Uterus (tissue), 4 donors: ENCODE measurements around the gene TIMM22. TPM values are rescaled to one million over a fixed set of nuclear protein-coding genes. Genes with fewer than 3 reads are reported as not detected.
A peak's percentile ranks its signal among the peaks of the same experiment; 100 is the strongest.

Experiments used
- DNase-seq, 2 donors: peaks; one replicate each; pipeline ENCODE4 v3.0.0-alpha.2; 2019 to 2020
- H3K27ac ChIP-seq, 2 donors: fragments of 200-600 bp; sonication (generic); 1 replicate in 1 of 2; 2 replicates in 1 of 2; pipeline ENCODE4 v1.5.1; 2016 to 2018
- H3K27me3 ChIP-seq, 2 donors: fragments of 200-600 bp; sonication (generic); one replicate each; pipeline ENCODE4 v1.5.1; 2018 to 2019; ENCODE audit warnings: control low read depth in 1 of 2
- H3K36me3 ChIP-seq, 2 donors: fragments of 200-600 bp; sonication (generic); one replicate each; pipeline ENCODE4 v1.5.1; 2019; ENCODE audit warnings: control low read depth in 1 of 2
- H3K4me1 ChIP-seq, 2 donors: fragments of 200-600 bp; sonication (generic); one replicate each; pipeline ENCODE4 v1.5.1; 2018 to 2019; ENCODE audit warnings: control low read depth in 1 of 2
- H3K4me3 ChIP-seq, 2 donors: fragments of 200-600 bp; sonication (generic); 1 replicate in 1 of 2; 2 replicates in 1 of 2; pipeline ENCODE4 v1.5.1; 2018 to 2019; ENCODE audit warnings: mild to moderate bottlenecking in 1 of 2
- H3K9me3 ChIP-seq, 2 donors: fragments of 200-600 bp; sonication (generic); one replicate each; pipeline ENCODE4 v1.5.1; 2019; ENCODE audit warnings: control low read depth in 1 of 2
- POLR2A ChIP-seq, 2 donors: fragments of 450-650 bp; IDR thresholded peaks; one replicate each; pipeline ENCODE4 v1.6.1; 2016; ENCODE audit warnings: antibody characterized with exemption in 2 of 2, mild to moderate bottlenecking in 1 of 2, moderate library complexity in 1 of 2
- intact Hi-C: fragments of 100-400 bp; cut with DNase I; formaldehyde crosslinking; loops from one replicate; pipeline ENCODE4 v1.15.1; 2023; ENCODE audit warnings: low total_unique reads
- total RNA-seq, 4 donors: library from RNA; depleted of rRNA in 3 of 4; stranded (reverse); fragments of >200 nt in 3 of 4; gene quantifications; one replicate each; pipeline versions ENCODE4 v1.1.0 to v1.2.4, GENCODE V29; 2014 to 2023
- TF ChIP-seq, protein P1 (sequence below), 4 experiments: fragments of 200-600 bp in 2 of 4; fragments of 450-650 bp in 2 of 4; sonication (generic) in 2 of 4; IDR thresholded peaks; one replicate each; pipeline ENCODE4 v1.5.1; 2016 to 2019; ENCODE audit warnings: antibody characterized with exemption in 4 of 4, mild to moderate bottlenecking in 2 of 4, moderate library complexity in 1 of 4
- donor health status: DM: yes; HTN: yes; CAD: no.

Gene TIMM22
- total RNA-seq, 4 donors from 2014 or later = 5.1 to 17.1 (median 10.8) TPM

DNA sequence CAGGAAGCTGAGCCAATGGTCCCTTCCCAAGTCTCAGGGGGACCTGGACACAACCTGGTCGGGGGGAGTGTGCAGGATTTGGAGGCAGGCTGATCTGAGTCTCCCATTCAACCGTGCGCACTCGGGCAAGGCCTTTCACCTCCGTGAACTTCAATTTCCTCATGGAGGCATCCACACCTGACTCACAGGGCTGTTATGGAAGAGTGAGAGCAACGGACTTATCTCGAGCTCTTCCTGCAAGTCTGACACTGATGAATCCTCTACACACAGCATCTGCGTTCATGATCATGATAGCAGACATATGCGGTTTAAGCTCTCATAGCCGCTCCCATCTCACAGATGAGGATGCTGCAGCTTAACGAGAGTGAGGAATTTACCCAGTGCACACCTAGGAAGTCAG lies 21.6 kb downstream of the TIMM22 start:
- DNase-seq = no peak
- Histone ChIP-seq H3K27ac (no peak overlapping the region), H3K4me3 (no peak overlapping the region), H3K4me1 (peaks cover 0 to 3% of the 10 kb centered on the region in 2 donors), H3K9me3 (no peaks in the 10 kb centered on the region), H3K27me3 (no peaks in the 10 kb centered on the region), H3K36me3 (no peaks in the 10 kb centered on the region)
- intact Hi-C loops = no loop called here
- no peak for TF ChIP-seq POLR2A (IDR thresholded peaks at IDR 0.05)
- TF ChIP-seq, protein P1, sequence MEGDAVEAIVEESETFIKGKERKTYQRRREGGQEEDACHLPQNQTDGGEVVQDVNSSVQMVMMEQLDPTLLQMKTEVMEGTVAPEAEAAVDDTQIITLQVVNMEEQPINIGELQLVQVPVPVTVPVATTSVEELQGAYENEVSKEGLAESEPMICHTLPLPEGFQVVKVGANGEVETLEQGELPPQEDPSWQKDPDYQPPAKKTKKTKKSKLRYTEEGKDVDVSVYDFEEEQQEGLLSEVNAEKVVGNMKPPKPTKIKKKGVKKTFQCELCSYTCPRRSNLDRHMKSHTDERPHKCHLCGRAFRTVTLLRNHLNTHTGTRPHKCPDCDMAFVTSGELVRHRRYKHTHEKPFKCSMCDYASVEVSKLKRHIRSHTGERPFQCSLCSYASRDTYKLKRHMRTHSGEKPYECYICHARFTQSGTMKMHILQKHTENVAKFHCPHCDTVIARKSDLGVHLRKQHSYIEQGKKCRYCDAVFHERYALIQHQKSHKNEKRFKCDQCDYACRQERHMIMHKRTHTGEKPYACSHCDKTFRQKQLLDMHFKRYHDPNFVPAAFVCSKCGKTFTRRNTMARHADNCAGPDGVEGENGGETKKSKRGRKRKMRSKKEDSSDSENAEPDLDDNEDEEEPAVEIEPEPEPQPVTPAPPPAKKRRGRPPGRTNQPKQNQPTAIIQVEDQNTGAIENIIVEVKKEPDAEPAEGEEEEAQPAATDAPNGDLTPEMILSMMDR (IDR thresholded peaks at IDR 0.05) = no peak

DNA sequence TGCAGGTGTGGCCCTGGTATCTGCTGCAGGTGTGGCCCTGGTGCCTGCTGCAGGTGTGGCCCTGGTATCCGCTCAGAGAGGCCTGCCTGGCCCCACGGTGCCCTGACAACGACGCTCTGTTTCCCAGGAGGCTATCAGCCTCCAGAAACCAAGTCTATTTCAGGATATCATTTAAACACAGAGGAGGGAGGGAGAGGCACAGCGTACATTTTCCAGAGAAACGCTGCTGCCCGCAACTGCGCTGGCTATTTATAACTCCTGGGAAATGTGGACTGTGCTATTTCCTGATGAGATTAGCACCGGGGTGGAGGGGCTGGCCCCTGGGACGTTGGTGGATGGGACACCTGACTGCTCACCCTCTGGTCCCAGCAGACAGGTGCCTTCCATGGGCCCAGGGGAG lies 22.5 kb downstream of the TIMM22 start:
- Histone ChIP-seq H3K27ac (peak overlapping the region; percentile 12 to 63), H3K4me1 (peaks cover 0 to 3% of the 10 kb centered on the region in 2 donors), H3K9me3 (no peaks in the 10 kb centered on the region), H3K36me3 (no peaks in the 10 kb centered on the region), H3K27me3 (no peaks in the 10 kb centered on the region), H3K4me3 (no peak overlapping the region)
- TF ChIP-seq, protein P1 (IDR thresholded peaks at IDR 0.05) = no peak
- TF ChIP-seq POLR2A (IDR thresholded peaks at IDR 0.05) = no peak
- no peak for DNase-seq
- intact Hi-C loops = no loop called here

DNA sequence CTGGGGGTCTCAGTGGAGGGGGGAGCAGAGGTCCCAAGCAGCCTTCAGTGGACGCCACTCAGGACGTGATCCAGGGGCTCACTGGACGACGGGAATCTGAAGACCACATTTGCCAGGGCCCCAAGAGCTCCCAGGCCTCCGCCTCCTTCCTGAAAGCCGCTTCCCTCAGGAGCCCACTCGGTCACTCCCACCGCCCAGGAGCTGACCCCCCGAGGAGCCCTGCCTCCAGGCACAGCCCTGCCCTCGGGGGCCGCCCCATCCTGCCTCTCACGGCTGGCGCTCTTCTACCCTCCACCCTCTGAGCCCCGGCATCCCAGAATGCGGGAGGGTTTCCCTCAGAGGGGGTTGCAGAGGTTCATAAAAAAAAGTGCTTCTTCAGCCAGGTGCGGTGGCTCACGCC lies 24.2 kb downstream of the TIMM22 start:
- Histone ChIP-seq H3K27ac (no peak overlapping the region), H3K4me1 (peaks cover 0 to 3% of the 10 kb centered on the region in 2 donors), H3K36me3 (no peaks in the 10 kb centered on the region), H3K27me3 (no peaks in the 10 kb centered on the region), H3K4me3 (no peak overlapping the region), H3K9me3 (no peaks in the 10 kb centered on the region)
- no peak for DNase-seq
- intact Hi-C loops = no loop called here
- TF ChIP-seq POLR2A (IDR thresholded peaks at IDR 0.05) = no peak
- TF ChIP-seq, protein P1 (IDR thresholded peaks at IDR 0.05) = no peak

- Histone ChIP-seq H3K36me3 (no peaks in the 10 kb centered on the region), H3K27ac (peak overlapping the region in 1 of 2 donors; percentile 13), H3K9me3 (no peaks in the 10 kb centered on the region), H3K4me3 (no peak overlapping the region), H3K27me3 (no peaks in the 10 kb centered on the region), H3K4me1 (peaks cover 0 to 3% of the 10 kb centered on the region in 2 donors)
- TF ChIP-seq, protein P1 (IDR thresholded peaks at IDR 0.05) = no peak
- no peak for TF ChIP-seq POLR2A (IDR thresholded peaks at IDR 0.05)
- intact Hi-C loops = no loop called here
- peak in 1 of 2 donors; percentile 40 for DNase-seq
Observed at GRCh38 chr17:1022278-1023024, 25.5 kb downstream of the TIMM22 start.

DNA sequence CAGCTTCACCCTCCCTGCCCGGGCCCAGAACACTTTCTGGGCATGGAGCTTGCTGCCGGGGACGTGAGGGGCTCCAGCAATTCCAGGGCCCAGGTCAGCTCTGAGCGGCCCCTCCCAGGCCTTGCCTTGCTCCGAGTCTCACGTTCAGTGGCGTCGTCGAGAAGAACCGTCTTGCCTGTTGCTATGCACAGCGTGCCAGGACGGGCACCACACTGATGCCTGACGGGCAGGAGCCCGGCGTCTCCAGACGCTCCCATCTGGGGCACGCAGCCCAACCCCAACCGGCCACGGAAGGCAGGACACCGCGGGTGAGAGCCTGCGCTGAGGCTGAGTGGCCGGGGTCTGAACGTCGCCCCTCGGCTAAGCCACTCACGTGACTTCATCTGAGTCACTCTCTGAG lies 27.1 kb downstream of the TIMM22 start:
- intact Hi-C loops = no loop called here
- no peaks in the 10 kb centered on the region for H3K27me3 ChIP-seq
- no peaks in the 10 kb centered on the region for H3K36me3 ChIP-seq
- H3K9me3 ChIP-seq = no peaks in the 10 kb centered on the region
- H3K4me1 ChIP-seq = peaks cover 0 to 3% of the 10 kb centered on the region in 2 donors
- H3K4me3 ChIP-seq = no peak overlapping the region
- TF ChIP-seq, protein P1 (IDR thresholded peaks at IDR 0.05) = no peak
- TF ChIP-seq POLR2A (IDR thresholded peaks at IDR 0.05) = no peak
- no peak overlapping the region for H3K27ac ChIP-seq
- no peak for DNase-seq
